T-helper 22 cell (primary cell): Measurements from ENCODE around the gene CCDC12.
A peak's percentile ranks its signal among the peaks of the same experiment; 100 is the strongest.

Source experiments
- DNase-seq: peaks from one replicate; pipeline ENCODE4 v3.0.0-alpha.2; 2020; ENCODE audit warnings: low read depth

The CCDC12 gene

GRCh38 chr3:47007482-47008233, 31.1 kb upstream of the CCDC12 start:
- no peak for DNase-seq

GRCh38 chr3:47007001-47007400, 30.5 kb upstream of the CCDC12 start:
- no peak for DNase-seq

- no peak for DNase-seq
Measured at GRCh38 chr3:47006145-47006651, 29.7 kb upstream of the CCDC12 start.

- no peak for DNase-seq
Measured at GRCh38 chr3:47005212-47006144, 28.9 kb upstream of the CCDC12 start.

- DNase-seq: no peak
Measured at GRCh38 chr3:47004369-47005211, 28.0 kb upstream of the CCDC12 start.

GRCh38 chr3:47003461-47004368, 27.2 kb upstream of the CCDC12 start:
- no peak for DNase-seq

- no peak for DNase-seq
Measured at GRCh38 chr3:47003056-47003410, 26.5 kb upstream of the CCDC12 start.

GRCh38 chr3:47002171-47003055, 25.9 kb upstream of the CCDC12 start:
- DNase-seq: no peak

- no peak for DNase-seq
Measured at GRCh38 chr3:47001731-47002170, 25.2 kb upstream of the CCDC12 start.

- DNase-seq: no peak
Measured at GRCh38 chr3:47000922-47001730, 24.6 kb upstream of the CCDC12 start.

GRCh38 chr3:47000198-47000815, 23.8 kb upstream of the CCDC12 start:
- DNase-seq: no peak

GRCh38 chr3:46999516-47000197, 23.1 kb upstream of the CCDC12 start:
- DNase-seq: no peak

- DNase-seq: no peak
Measured at GRCh38 chr3:46998852-46999515, 22.4 kb upstream of the CCDC12 start.

- peak; percentile 33 for DNase-seq
Measured at GRCh38 chr3:46998121-46998851, 21.7 kb upstream of the CCDC12 start.

GRCh38 chr3:46997453-46998091, 21.0 kb upstream of the CCDC12 start:
- no peak for DNase-seq
